ENCODE results near the gene NBAS. TPM values are rescaled to one million over a fixed set of nuclear protein-coding genes. Genes with fewer than 3 reads are reported as not detected.

NBAS gene
- polyA plus RNA-seq, 1 of the 3 experiments (the other 2 are of a cell fraction), result 12.0 TPM

GRCh38 chr2:15559379-15560139 is 1.6 kb downstream of the NBAS start:
- CTCF ChIA-PET, result interaction anchor here (1.5 to 4.8 kb wide), 3 partner anchors 12 to 17 kb away, joined by 5 to 36 read pairs (median 18); no protein-coding TSS in a partner anchor
- Histone ChIP-seq H3K4me1 (ENCODE audit: control insufficient read depth in 1 of 2, insufficient read depth in 2 of 2, low read depth in 1 of 2, low read length in 1 of 2) (peaks cover 5 to 15% of the 10 kb centered on the region in 2 experiments; a peak in 2 of 4 replicates), H3K27me3 (ENCODE audit: insufficient read depth) (no peaks in the 10 kb centered on the region), H3K36me3 (replicated peaks in 1 of 2; ENCODE audit: control insufficient read depth in 1 of 2, insufficient read depth in 2 of 2, low read length in 1 of 2) (peaks cover 13 to 14% of the 10 kb centered on the region in 2 experiments), H4K20me1 (ENCODE audit: insufficient read depth) (peaks cover 9% of the 10 kb centered on the region; the same call in 1 of the 2 replicates), H2AFZ (ENCODE audit: low read depth) (no peak overlapping the region), H3K9me3 (no peaks in the 10 kb centered on the region), H3K27ac (ENCODE audit: low read depth in 2 of 2, low read length in 1 of 2) (no peak overlapping the region; a peak in 1 of 4 replicates), H3K9me2 (no peaks in the 10 kb centered on the region), H3K4me2 (peak overlapping the region; percentile 92), H3K9ac (peak overlapping the region; percentile 35; the same call in 1 of the 2 replicates), H3K79me2 (ENCODE audit: insufficient read depth) (peaks cover 64% of the 10 kb centered on the region), H3F3A (replicated peaks; ENCODE audit: insufficient read depth) (peaks cover 8% of the 10 kb centered on the region), H3K4me3 (ENCODE audit: low read depth in 2 of 2, low read length in 1 of 2) (peak overlapping the region; percentile 87 to 98; a peak in 3 of 4 replicates)
- POLR2A ChIA-PET, result no interaction called here
- WGBS (ENCODE audit: low lambda C conversion rate), result 69% methylated on average over 6 of the region's 6 CpGs
- TF ChIP-seq, protein P1, sequence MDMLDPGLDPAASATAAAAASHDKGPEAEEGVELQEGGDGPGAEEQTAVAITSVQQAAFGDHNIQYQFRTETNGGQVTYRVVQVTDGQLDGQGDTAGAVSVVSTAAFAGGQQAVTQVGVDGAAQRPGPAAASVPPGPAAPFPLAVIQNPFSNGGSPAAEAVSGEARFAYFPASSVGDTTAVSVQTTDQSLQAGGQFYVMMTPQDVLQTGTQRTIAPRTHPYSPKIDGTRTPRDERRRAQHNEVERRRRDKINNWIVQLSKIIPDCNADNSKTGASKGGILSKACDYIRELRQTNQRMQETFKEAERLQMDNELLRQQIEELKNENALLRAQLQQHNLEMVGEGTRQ (IDR thresholded peaks at IDR 0.05; ENCODE audit: borderline replicate concordance, low read depth, low read length), result no peak
- TF ChIP-seq NRF1 (IDR thresholded peaks at IDR 0.05; ENCODE audit: low read depth, low read length), result no peak
- TF ChIP-seq, protein P2, sequence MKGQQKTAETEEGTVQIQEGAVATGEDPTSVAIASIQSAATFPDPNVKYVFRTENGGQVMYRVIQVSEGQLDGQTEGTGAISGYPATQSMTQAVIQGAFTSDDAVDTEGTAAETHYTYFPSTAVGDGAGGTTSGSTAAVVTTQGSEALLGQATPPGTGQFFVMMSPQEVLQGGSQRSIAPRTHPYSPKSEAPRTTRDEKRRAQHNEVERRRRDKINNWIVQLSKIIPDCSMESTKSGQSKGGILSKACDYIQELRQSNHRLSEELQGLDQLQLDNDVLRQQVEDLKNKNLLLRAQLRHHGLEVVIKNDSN (IDR thresholded peaks at IDR 0.05; ENCODE audit: borderline replicate concordance, low read depth), result no peak
- TF ChIP-seq, protein P3, sequence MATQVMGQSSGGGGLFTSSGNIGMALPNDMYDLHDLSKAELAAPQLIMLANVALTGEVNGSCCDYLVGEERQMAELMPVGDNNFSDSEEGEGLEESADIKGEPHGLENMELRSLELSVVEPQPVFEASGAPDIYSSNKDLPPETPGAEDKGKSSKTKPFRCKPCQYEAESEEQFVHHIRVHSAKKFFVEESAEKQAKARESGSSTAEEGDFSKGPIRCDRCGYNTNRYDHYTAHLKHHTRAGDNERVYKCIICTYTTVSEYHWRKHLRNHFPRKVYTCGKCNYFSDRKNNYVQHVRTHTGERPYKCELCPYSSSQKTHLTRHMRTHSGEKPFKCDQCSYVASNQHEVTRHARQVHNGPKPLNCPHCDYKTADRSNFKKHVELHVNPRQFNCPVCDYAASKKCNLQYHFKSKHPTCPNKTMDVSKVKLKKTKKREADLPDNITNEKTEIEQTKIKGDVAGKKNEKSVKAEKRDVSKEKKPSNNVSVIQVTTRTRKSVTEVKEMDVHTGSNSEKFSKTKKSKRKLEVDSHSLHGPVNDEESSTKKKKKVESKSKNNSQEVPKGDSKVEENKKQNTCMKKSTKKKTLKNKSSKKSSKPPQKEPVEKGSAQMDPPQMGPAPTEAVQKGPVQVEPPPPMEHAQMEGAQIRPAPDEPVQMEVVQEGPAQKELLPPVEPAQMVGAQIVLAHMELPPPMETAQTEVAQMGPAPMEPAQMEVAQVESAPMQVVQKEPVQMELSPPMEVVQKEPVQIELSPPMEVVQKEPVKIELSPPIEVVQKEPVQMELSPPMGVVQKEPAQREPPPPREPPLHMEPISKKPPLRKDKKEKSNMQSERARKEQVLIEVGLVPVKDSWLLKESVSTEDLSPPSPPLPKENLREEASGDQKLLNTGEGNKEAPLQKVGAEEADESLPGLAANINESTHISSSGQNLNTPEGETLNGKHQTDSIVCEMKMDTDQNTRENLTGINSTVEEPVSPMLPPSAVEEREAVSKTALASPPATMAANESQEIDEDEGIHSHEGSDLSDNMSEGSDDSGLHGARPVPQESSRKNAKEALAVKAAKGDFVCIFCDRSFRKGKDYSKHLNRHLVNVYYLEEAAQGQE (IDR thresholded peaks at IDR 0.05; ENCODE audit: low read depth, low read length), result no peak
- no peak for TF ChIP-seq RCOR1 (IDR thresholded peaks at IDR 0.05; ENCODE audit: low read length)
- TF ChIP-seq FOXJ3 (CRISPR knock-in tag; IDR thresholded peaks at IDR 0.05), result no peak
- DNase-seq, result no peak

- Histone ChIP-seq H3F3A (replicated peaks; ENCODE audit: insufficient read depth) (peaks cover 8% of the 10 kb centered on the region), H3K36me3 (replicated peaks in 1 of 2; ENCODE audit: control insufficient read depth in 1 of 2, insufficient read depth in 2 of 2, low read length in 1 of 2) (peaks cover 17 to 20% of the 10 kb centered on the region in 2 experiments), H3K27ac (ENCODE audit: low read depth in 2 of 2, low read length in 1 of 2) (no peak overlapping the region), H3K4me2 (no peak overlapping the region), H3K4me3 (ENCODE audit: low read depth in 2 of 2, low read length in 1 of 2) (no peak overlapping the region), H3K79me2 (ENCODE audit: insufficient read depth) (peaks cover 64% of the 10 kb centered on the region), H3K27me3 (ENCODE audit: insufficient read depth) (no peaks in the 10 kb centered on the region), H3K9ac (no peak overlapping the region), H3K9me3 (no peaks in the 10 kb centered on the region), H3K9me2 (no peaks in the 10 kb centered on the region), H4K20me1 (ENCODE audit: insufficient read depth) (peaks cover 9% of the 10 kb centered on the region; the same call in 1 of the 2 replicates), H3K4me1 (ENCODE audit: control insufficient read depth in 1 of 2, insufficient read depth in 2 of 2, low read depth in 1 of 2, low read length in 1 of 2) (peaks cover 5 to 15% of the 10 kb centered on the region in 2 experiments; a peak in 2 of 4 replicates), H2AFZ (ENCODE audit: low read depth) (no peak overlapping the region)
- POLR2A ChIA-PET, result no interaction called here
- DNase-seq, result no peak
- CTCF ChIA-PET, result interaction anchor here (0.8 to 4.8 kb wide), 4 partner anchors 11 to 29 kb away, joined by 3 to 36 read pairs (median 12); no protein-coding TSS in a partner anchor
- 94% methylated on average over 5 of the region's 5 CpGs for WGBS (ENCODE audit: low lambda C conversion rate)
- TF ChIP-seq FOXJ3 (CRISPR knock-in tag; IDR thresholded peaks at IDR 0.05) (no peak), PBX3 (IDR thresholded peaks at IDR 0.05) (no peak), YY1 (IDR thresholded peaks at IDR 0.05; ENCODE audit: low read depth) (no peak), NFIC (IDR thresholded peaks at IDR 0.05; ENCODE audit: borderline replicate concordance) (no peak)
- TF ChIP-seq, protein P3 (IDR thresholded peaks at IDR 0.05; ENCODE audit: low read depth, low read length), result no peak
- TF ChIP-seq, protein P4, sequence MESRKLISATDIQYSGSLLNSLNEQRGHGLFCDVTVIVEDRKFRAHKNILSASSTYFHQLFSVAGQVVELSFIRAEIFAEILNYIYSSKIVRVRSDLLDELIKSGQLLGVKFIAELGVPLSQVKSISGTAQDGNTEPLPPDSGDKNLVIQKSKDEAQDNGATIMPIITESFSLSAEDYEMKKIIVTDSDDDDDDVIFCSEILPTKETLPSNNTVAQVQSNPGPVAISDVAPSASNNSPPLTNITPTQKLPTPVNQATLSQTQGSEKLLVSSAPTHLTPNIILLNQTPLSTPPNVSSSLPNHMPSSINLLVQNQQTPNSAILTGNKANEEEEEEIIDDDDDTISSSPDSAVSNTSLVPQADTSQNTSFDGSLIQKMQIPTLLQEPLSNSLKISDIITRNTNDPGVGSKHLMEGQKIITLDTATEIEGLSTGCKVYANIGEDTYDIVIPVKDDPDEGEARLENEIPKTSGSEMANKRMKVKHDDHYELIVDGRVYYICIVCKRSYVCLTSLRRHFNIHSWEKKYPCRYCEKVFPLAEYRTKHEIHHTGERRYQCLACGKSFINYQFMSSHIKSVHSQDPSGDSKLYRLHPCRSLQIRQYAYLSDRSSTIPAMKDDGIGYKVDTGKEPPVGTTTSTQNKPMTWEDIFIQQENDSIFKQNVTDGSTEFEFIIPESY (IDR thresholded peaks at IDR 0.05; ENCODE audit: borderline replicate concordance, low read depth), result no peak
These were observed 3.2 kb downstream of the NBAS start for GRCh38 chr2:15557887-15558311.

Measured in SK-N-SH (cell line).